GM18508 (cell line): ENCODE measurements around the gene DPP3.
"Not testable (repeated sequence)": the region's sequence is repeated elsewhere in the genome, so short reads cannot be mapped to it uniquely, and the experiment has no call there.

ENCODE experiments used
- ATAC-seq: cut with Tn5 transposase; IDR thresholded peaks from one replicate; pipeline ENCODE4 v1.9.1; 2021; ENCODE audit warnings: moderate number of reproducible peaks; ENCODE audit not compliant: insufficient read depth, unreplicated experiment

Gene DPP3

GRCh38 chr11:66480117-66480938 is at the start of gene DPP3:
DPP3 (plus strand) TSS chr11:66480434; CDS start chr11:66482201, 1,767 bp downstream.
- peak; percentile 59 for ATAC-seq

GRCh38 chr11:66431287-66431686 is 48.9 kb upstream of the DPP3 start:
- ATAC-seq = not testable (repeated sequence)

GRCh38 chr11:66431871-66432329 is 48.3 kb upstream of the DPP3 start:
- not testable (repeated sequence) for ATAC-seq

GRCh38 chr11:66432597-66432996 is 47.6 kb upstream of the DPP3 start:
- ATAC-seq = no peak

GRCh38 chr11:66437979-66438503 is 42.2 kb upstream of the DPP3 start:
- ATAC-seq = no peak

- peak; percentile 81 for ATAC-seq
Measured at GRCh38 chr11:66438504-66439466, 41.4 kb upstream of the DPP3 start, which contains the start of gene MRPL11. MRPL11 (minus strand) TSS chr11:66438848; CDS start chr11:66438754, 94 bp downstream.

DNA sequence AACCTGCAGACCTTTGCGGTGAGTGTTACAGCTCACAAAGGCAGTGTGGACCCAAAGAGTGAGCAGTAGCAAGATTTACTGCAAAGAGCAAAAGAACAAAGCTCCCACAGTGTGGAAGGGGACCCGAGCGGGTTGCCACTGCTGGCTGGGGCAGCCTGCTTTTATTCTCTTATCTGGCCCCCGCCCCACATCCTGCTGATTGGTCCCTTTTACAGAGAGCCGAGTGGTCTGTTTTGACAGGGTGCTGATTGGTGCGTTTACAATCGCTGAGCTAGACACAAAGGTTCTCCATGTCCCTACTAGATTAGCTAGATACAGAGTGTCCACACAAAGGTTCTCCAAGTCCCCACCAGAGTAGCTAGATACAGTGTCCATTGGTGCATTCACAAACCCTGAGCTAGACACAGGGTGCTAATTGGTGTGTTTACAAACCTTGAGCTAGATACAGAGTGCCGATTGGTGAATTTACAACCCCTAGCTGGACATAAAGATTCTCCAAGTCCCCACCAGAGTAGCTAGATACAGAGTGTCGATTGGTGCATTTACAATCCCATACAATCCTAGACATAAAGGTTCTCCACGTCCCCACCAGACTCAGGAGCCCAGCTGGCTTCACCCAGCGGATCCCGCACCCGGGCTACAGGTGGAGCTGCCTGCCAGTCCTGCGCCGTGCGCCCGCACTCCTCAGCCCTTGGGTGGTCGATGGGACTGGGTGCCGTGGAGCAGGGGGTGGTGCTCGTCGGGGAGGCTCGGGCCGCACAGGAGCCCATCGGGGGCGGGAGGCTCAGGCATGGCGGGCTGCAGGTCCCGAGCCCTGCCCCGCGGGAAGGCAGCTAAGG is 39.9 kb upstream of the DPP3 start:
- not testable (repeated sequence) for ATAC-seq

DNA sequence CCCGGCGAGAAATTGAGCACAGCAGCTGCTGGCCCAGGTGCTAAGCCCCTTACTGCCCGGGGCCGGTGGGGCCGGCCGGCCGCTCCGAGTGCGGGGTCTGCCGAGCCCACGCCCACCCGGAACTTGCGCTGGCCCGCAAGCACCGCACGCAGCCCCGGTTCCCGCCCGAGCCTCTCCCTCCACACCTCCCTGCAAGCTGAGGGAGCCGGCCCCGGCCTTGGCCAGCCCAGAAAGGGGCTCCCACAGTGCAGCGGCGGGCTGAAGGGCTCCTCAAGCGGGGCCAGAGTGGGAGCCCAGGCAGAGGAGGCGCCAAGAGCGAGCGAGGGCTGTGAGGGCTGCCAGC is 39.3 kb upstream of the DPP3 start:
- not testable (repeated sequence) for ATAC-seq

GRCh38 chr11:66443602-66444001 is 36.6 kb upstream of the DPP3 start:
- ATAC-seq = no peak

GRCh38 chr11:66447012-66447411 is 33.2 kb upstream of the DPP3 start:
- ATAC-seq = no peak

GRCh38 chr11:66448523-66448922 is 31.7 kb upstream of the DPP3 start:
- no peak for ATAC-seq

- ATAC-seq = no peak
Measured at GRCh38 chr11:66450560-66450959, 29.7 kb upstream of the DPP3 start.

DNA sequence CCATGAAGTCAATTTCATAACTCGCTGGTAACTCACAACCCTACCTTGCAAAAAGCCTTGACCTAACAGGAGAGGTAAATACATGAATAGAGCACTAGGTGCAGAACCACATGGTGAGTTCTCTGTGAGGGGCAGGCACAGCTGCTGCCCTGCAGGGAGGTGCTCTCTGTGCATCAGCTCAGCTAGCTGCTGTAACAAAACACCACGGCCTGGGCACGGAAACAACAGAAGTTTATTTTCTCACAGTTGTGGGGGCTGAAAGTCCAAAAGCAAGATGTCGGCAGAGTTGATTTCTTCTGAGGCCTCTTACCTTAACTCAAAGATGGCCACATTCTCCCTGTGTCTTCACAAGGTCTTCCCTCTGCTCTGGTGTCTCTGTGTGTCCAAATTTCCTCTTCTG is 28.6 kb upstream of the DPP3 start:
- no peak for ATAC-seq

- ATAC-seq = no peak
Measured at GRCh38 chr11:66454247-66454646, 26.0 kb upstream of the DPP3 start.

DNA sequence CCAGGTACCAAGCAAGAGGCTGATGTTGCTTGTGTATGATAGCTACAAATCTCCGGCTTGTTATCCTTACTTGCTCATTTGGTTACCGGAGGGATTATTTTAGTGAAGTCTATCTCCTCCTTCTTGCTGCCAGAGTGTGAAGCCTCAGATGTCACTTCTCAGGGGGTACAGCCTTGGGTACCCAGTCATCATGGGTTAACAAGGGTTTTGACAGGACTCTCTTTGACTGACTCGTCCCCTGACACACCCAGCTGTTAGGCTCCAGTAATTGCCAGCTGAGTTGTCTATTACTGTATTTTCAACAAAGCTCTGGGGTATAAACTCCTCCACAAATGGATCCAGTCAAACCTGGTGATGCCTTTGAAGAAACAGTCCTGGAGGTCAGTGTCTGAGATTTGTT is 25.4 kb upstream of the DPP3 start:
- ATAC-seq = no peak

DNA sequence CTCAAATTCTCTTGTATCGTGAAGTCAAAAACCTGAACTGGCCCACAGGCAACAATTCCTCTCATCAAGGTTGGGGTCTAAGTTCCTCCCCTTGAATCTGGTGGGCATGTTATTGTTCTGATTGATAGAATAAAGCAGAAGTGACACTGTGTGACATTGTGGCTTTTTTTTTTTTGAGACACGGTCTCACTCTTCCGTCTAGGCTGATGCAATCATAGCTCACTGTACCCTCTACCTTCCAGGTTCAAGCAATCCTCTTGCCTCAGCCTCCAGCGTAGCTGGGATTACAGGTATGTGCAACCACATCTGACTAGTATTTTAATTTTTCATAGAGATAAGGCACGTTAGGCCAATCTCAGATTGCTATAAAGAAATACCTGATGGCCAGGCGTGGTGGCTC is 22.4 kb upstream of the DPP3 start:
- no peak for ATAC-seq

DNA sequence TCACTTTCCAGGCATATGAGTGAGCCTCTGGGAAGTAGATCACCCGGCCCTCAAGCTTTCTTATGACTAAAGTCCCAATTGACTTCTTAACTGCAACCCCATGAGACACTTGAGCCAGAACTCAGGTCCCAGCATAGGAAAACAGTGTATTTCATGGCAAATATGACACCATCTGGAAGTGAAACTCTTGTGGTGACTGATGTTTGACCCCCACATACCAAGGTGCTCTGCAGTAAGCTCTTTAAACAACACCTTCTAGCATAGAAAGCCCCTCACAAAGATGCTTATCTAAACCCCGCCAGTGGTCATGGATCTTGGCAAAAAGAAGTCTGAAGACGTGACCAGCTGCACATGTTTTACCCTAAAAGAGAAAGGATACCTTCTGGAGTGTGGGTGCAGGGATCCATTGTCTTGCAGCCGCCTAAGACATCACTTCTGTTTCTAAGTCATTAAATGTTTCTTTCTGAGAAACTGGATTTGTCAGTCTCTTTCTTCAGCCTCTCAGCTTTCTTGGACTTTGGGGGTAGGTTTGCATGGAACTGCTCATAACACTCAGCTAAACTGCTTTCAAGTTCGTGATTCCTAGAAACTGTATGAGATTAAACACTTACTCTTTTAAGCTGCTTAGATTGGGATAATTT is 21.0 kb upstream of the DPP3 start:
- ATAC-seq = no peak

DNA sequence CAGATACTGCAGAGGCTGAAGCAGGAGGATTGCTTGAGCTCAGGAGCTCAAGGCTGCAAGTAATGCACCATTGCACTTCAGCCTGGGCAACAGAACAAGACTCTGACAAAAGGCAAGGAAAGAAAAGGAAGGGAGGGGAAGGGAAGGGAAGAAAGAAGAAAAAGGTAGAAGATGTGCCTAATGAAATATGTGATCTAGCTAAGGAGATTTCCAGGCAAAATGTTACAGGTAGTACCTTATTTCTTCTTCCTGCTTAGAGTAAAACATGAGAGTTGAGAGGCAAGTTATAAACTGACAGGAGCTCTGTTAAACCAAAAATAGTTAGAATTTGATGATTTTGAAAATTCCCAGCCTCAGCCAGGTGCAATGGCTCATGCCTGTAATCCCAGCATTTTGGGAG is 18.2 kb upstream of the DPP3 start:
- ATAC-seq = no peak

- no peak for ATAC-seq
Measured at GRCh38 chr11:66462911-66463310, 17.3 kb upstream of the DPP3 start.
